ENCODE data around the gene ITLN1.
"Not testable (repeated sequence)": the region's sequence is repeated elsewhere in the genome, so short reads cannot be mapped to it uniquely, and the experiment has no call there.

The ITLN1 gene
- total RNA-seq = 0 reads per million in 9 experiments

- peak within 1 kb of the TSS in 1 of 2 donors; percentile 49 for H3K27ac Mint-ChIP-seq
- H3K27me3 Mint-ChIP-seq = peaks cover 0 to 5% of the 10 kb centered on the region in 2 donors
- ATAC-seq (replicated peaks) = no peak
- no peaks in the 10 kb centered on the region for H3K36me3 Mint-ChIP-seq (ENCODE audit: insufficient read depth)
- no peak within 1 kb of the TSS for H3K4me3 Mint-ChIP-seq
- peaks cover 0 to 5% of the 10 kb centered on the region in 2 donors for H3K4me1 Mint-ChIP-seq (ENCODE audit: low read depth in 2 of 2)
- no peaks in the 10 kb centered on the region for H3K9me3 Mint-ChIP-seq
- no peak for DNase-seq
These were observed at the start of gene ITLN1 for GRCh38 chr1:160885042-160885441. Gene ITLN1 (minus strand): TSS chr1:160885180. CDS start chr1:160884877, 303 bp downstream.

GRCh38 chr1:160933305-160933704, 48.3 kb upstream of the ITLN1 start:
- not testable (repeated sequence) for H3K27me3 Mint-ChIP-seq, H3K4me3 Mint-ChIP-seq

GRCh38 chr1:160925652-160926244, 40.8 kb upstream of the ITLN1 start:
- no peaks in the 10 kb centered on the region for H3K36me3 Mint-ChIP-seq (ENCODE audit: insufficient read depth)
- H3K4me1 Mint-ChIP-seq (ENCODE audit: low read depth in 2 of 2) = peaks cover 0 to 3% of the 10 kb centered on the region in 2 donors
- H3K9me3 Mint-ChIP-seq = no peaks in the 10 kb centered on the region
- ATAC-seq (replicated peaks) (no peak), DNase-seq (no peak)
- no peaks in the 10 kb centered on the region for H3K27me3 Mint-ChIP-seq
- no peak overlapping the region for H3K4me3 Mint-ChIP-seq
- no peak overlapping the region for H3K27ac Mint-ChIP-seq

More at GRCh38 chr1:160933305-160933704, 48.3 kb upstream of the ITLN1 start:
- H3K27ac Mint-ChIP-seq; H3K36me3 Mint-ChIP-seq (ENCODE audit: insufficient read depth); ATAC-seq (replicated peaks); H3K9me3 Mint-ChIP-seq; DNase-seq; H3K4me1 Mint-ChIP-seq (ENCODE audit: low read depth in 2 of 2): not testable (repeated sequence)

GRCh38 chr1:160924791-160925651, 40.0 kb upstream of the ITLN1 start:
- no peak for DNase-seq
- H3K27ac Mint-ChIP-seq = no peak overlapping the region
- H3K27me3 Mint-ChIP-seq = no peaks in the 10 kb centered on the region
- no peaks in the 10 kb centered on the region for H3K9me3 Mint-ChIP-seq
- H3K36me3 Mint-ChIP-seq (ENCODE audit: insufficient read depth) = no peaks in the 10 kb centered on the region
- peaks cover 0 to 3% of the 10 kb centered on the region in 2 donors for H3K4me1 Mint-ChIP-seq (ENCODE audit: low read depth in 2 of 2)
- no peak overlapping the region for H3K4me3 Mint-ChIP-seq
- ATAC-seq (replicated peaks) = no peak

GRCh38 chr1:160916666-160917065, 31.7 kb upstream of the ITLN1 start:
- DNase-seq = no peak
- Mint-ChIP-seq H3K36me3 (ENCODE audit: insufficient read depth) (no peaks in the 10 kb centered on the region), H3K9me3 (no peaks in the 10 kb centered on the region), H3K27ac (no peak overlapping the region), H3K4me1 (ENCODE audit: low read depth in 2 of 2) (no peaks in the 10 kb centered on the region), H3K4me3 (no peak overlapping the region), H3K27me3 (peaks cover 10 to 20% of the 10 kb centered on the region in 2 donors)
- no peak for ATAC-seq (replicated peaks)

GRCh38 chr1:160913229-160913628, 28.2 kb upstream of the ITLN1 start:
- H3K4me1 Mint-ChIP-seq (ENCODE audit: low read depth in 2 of 2); H3K27ac Mint-ChIP-seq; ATAC-seq (replicated peaks); H3K36me3 Mint-ChIP-seq (ENCODE audit: insufficient read depth); H3K9me3 Mint-ChIP-seq; DNase-seq; H3K4me3 Mint-ChIP-seq: not testable (repeated sequence)
- peaks cover 6 to 13% of the 10 kb centered on the region in 2 donors for H3K27me3 Mint-ChIP-seq

- Mint-ChIP-seq H3K27ac (no peak overlapping the region), H3K4me1 (ENCODE audit: low read depth in 2 of 2) (no peaks in the 10 kb centered on the region), H3K4me3 (no peak overlapping the region), H3K9me3 (no peaks in the 10 kb centered on the region), H3K27me3 (peaks cover 0 to 6% of the 10 kb centered on the region in 2 donors), H3K36me3 (ENCODE audit: insufficient read depth) (no peaks in the 10 kb centered on the region)
- DNase-seq (no peak), ATAC-seq (replicated peaks) (no peak)
These were observed 26.9 kb upstream of the ITLN1 start for GRCh38 chr1:160911925-160912324.

- ATAC-seq (replicated peaks) = no peak
- Mint-ChIP-seq H3K9me3 (no peaks in the 10 kb centered on the region), H3K36me3 (ENCODE audit: insufficient read depth) (no peaks in the 10 kb centered on the region), H3K27me3 (peaks cover 0 to 6% of the 10 kb centered on the region in 2 donors), H3K27ac (no peak overlapping the region), H3K4me3 (no peak overlapping the region), H3K4me1 (ENCODE audit: low read depth in 2 of 2) (no peaks in the 10 kb centered on the region)
- no peak for DNase-seq
These were observed 26.5 kb upstream of the ITLN1 start for GRCh38 chr1:160911441-160911840.

GRCh38 chr1:160910170-160910750, 25.3 kb upstream of the ITLN1 start:
- H3K36me3 Mint-ChIP-seq (ENCODE audit: insufficient read depth) = no peaks in the 10 kb centered on the region
- ATAC-seq (replicated peaks) (no peak), DNase-seq (no peak)
- H3K4me3 Mint-ChIP-seq = no peak overlapping the region
- H3K27me3 Mint-ChIP-seq = no peaks in the 10 kb centered on the region
- H3K27ac Mint-ChIP-seq = no peak overlapping the region
- H3K9me3 Mint-ChIP-seq = no peaks in the 10 kb centered on the region
- H3K4me1 Mint-ChIP-seq (ENCODE audit: low read depth in 2 of 2) = no peaks in the 10 kb centered on the region

- H3K9me3 Mint-ChIP-seq = no peaks in the 10 kb centered on the region
- ATAC-seq (replicated peaks) (no peak), DNase-seq (no peak)
- no peak overlapping the region for H3K27ac Mint-ChIP-seq
- no peaks in the 10 kb centered on the region for H3K4me1 Mint-ChIP-seq (ENCODE audit: low read depth in 2 of 2)
- H3K36me3 Mint-ChIP-seq (ENCODE audit: insufficient read depth) = no peaks in the 10 kb centered on the region
- no peaks in the 10 kb centered on the region for H3K27me3 Mint-ChIP-seq
- no peak overlapping the region for H3K4me3 Mint-ChIP-seq
These were observed 23.0 kb upstream of the ITLN1 start for GRCh38 chr1:160907976-160908375.

GRCh38 chr1:160905617-160905989, 20.6 kb upstream of the ITLN1 start:
- ATAC-seq (replicated peaks) (no peak), DNase-seq (no peak)
- no peak overlapping the region for H3K27ac Mint-ChIP-seq
- H3K27me3 Mint-ChIP-seq = no peaks in the 10 kb centered on the region
- peaks cover 4% of the 10 kb centered on the region for H3K36me3 Mint-ChIP-seq (ENCODE audit: insufficient read depth)
- H3K4me1 Mint-ChIP-seq (ENCODE audit: low read depth in 2 of 2) = no peaks in the 10 kb centered on the region
- H3K4me3 Mint-ChIP-seq = no peak overlapping the region
- H3K9me3 Mint-ChIP-seq = no peaks in the 10 kb centered on the region

- Mint-ChIP-seq H3K36me3 (ENCODE audit: insufficient read depth) (peaks cover 4% of the 10 kb centered on the region), H3K9me3 (no peaks in the 10 kb centered on the region), H3K4me1 (ENCODE audit: low read depth in 2 of 2) (no peaks in the 10 kb centered on the region), H3K27ac (no peak overlapping the region), H3K27me3 (no peaks in the 10 kb centered on the region), H3K4me3 (no peak overlapping the region)
- ATAC-seq (replicated peaks) (no peak), DNase-seq (no peak)
These were observed 20.0 kb upstream of the ITLN1 start for GRCh38 chr1:160904783-160905616.

- H3K9me3 Mint-ChIP-seq; DNase-seq; H3K27me3 Mint-ChIP-seq; ATAC-seq (replicated peaks); H3K4me1 Mint-ChIP-seq (ENCODE audit: low read depth in 2 of 2); H3K36me3 Mint-ChIP-seq (ENCODE audit: insufficient read depth); H3K4me3 Mint-ChIP-seq; H3K27ac Mint-ChIP-seq: not testable (repeated sequence)
These were observed 17.3 kb upstream of the ITLN1 start for GRCh38 chr1:160902251-160902650.
